GM21619 (cell line): ENCODE measurements around the gene SORT1.
"Not testable (repeated sequence)": the region's sequence is repeated elsewhere in the genome, so short reads cannot be mapped to it uniquely, and the experiment has no call there.

ENCODE experiments used
- ATAC-seq: cut with Tn5 transposase; IDR thresholded peaks from one replicate; pipeline ENCODE4 v1.9.1; 2021; ENCODE audit not compliant: unreplicated experiment

Gene SORT1

DNA sequence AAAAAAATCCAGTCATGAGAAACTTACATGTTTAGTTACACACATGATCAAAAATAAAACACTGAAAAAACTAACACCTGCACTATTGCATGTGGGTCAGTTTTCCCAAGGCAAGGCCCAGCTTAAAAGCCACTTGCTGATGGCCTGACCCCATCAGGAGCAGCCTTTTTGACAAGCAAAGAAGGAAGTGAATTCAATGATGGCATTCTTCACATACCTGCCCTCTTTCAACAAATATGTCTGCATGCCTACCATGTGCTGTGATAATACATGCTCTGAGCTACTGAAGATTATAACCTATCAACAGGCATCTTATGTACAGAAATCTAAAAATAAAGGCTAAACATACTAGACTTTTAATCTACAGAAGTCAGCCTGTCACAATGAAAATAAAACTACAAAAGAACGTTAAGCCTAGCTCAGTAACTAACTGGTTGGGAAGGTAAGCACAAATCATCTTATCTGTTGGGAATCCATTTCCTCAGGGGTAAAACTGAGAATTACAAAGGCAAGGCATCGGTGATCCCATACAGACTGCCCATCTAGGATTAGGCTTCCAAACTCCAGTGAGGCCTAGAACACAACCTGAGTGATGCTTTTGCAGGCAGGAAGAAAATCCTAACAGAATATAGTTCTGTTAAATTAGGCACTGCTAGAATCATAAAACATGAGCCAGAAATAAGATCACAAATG lies 14.5 kb downstream of the SORT1 start:
- ATAC-seq, result no peak

DNA sequence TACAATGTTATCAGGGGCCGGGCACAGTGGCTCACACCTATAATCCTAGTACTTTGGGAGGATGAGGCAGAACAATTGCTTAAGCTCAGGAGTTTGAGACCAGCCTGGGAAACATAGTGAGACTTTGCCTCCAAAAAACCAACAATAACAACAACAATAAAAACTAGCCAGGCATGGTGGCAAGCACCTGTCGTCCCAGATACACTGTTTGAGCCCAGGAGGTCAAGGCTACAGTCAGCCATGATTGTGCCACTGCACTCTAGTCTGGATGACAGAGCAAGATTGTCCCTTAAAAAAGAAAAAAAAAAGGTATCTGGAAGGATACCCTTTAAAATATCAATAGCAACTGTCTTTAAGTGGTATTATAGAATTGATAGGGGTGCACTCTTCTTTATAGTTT lies 16.1 kb downstream of the SORT1 start:
- no peak for ATAC-seq

DNA sequence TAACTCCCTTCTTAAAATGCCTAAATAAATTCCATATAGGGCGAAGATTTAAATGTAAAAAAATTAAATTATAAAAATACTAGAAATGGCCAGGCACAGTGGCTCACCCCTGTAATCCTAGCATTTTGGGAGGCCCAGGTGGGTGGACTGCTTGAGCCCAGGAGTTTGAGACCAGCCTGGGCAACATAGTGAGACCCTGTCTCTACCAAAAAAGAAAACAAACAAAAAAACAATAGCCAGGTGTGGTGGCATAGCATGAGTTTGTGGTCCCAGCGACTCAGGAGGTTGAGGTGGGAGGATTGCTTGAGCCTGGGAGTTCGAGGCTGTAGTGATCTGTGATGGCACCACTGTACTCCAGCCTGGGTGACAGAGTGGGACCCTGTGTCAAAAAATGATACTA lies 17.8 kb downstream of the SORT1 start:
- ATAC-seq, result no peak

DNA sequence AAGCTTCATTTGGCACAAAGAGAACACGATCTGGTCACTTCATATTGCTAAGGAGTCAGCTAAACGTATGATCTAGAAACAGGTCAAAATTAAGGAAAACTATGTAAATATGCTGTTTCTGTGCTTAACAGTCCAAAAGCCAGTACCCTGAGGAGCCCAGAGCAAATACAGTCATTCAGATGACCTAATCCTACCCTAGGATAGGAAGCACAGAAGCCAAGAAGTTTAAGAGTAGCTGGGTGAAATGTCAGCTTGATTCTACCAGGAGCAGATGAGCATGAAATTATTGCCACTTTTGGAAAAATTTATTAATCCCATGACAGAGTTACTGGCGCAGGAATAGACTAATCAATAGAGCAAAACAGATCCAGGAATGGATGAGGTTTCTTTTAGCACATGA lies 18.3 kb downstream of the SORT1 start:
- no peak for ATAC-seq

DNA sequence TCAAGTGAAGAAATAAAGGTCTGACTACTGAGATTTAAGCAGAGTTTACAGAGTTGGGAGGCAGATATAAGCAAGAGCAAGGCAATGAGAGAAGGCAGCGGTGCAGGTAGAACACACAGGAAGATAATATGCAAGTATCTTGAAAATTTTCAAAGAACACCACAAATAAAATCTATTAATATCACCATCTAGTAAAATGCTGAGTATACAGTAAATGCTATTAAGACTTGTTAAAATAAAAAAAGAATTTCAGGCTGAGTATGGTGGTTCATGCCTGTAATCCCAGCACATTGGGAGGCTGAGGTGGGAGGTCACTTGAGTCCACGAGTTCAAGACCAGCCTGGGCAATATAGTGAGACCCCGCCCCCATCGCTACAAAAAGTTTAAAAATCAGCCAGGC lies 20.0 kb downstream of the SORT1 start:
- ATAC-seq, result no peak

DNA sequence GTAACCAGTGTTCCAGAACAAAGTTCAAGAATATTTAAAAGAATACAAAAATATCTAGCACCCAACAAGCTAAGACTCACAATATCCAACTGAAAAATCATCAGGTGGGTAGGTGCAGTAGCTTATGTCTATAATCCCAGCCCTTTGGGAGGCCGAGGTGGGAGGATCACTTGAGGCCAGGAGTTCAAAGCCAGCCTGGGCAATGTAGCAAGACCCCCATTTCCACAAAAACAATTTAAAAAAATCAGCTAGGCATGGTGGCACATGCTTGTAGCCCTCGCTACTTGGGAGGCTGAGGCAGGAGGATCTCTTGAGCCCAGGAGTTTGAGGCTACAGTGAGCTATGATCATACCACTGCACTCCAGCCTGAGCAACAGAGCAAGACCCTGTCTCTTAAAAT lies 24.0 kb downstream of the SORT1 start:
- not testable (repeated sequence) for ATAC-seq

DNA sequence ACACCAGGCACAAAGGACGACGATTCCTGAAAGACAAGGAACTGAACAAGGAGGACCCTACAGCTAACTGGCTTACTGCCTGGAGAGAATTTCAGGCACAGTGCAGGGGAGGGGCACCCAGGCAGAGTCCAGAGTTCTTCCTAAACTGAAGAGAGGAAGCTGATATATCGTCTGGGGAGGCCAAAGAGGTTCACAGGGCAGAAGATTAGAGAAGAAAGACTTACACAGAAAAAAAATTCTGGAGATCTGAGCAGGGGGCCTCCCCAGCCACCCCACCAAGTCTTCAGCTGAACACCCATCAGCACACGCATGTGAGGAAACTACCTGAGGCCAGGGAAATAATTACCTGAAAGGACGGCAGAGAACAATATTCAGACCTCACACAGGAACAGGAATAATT lies 24.6 kb downstream of the SORT1 start:
- ATAC-seq, result no peak

DNA sequence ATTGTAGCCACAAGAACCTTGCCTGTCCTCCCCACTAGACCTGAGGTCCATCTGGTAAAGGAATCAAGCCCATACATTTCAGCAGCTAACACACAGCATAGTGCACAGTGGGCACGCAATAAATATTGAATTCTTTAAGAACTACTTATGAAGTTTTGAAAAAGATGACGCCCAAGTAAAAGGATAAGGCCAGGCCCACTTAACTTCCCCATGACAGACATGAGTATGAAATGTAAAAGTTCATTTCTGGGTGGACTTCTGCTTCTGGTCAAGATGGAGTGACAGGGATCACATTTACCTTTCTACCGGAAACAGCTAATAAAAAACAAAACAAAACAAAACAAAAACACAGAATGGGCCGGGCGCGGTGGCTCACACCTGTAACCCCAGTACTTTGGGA lies 25.4 kb downstream of the SORT1 start:
- ATAC-seq, result no peak

DNA sequence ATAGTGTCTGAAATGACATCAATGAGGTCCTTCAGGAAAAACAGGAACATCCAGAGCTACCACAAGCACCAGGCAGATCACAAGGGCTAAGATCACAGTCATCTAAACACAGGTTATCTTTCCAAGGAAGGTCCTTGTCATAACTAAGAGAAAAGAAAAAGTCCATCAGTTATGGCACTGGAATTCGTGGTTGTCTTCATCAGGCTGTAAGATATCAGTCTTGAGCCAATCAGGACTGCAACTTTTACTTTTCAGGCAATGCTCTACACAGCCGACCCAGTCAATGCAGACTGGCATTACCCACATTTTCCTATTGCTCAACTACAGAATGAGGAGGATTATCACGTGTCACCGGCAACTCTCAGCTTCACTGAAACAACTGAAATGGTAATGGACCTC lies 26.4 kb downstream of the SORT1 start:
- ATAC-seq, result no peak

DNA sequence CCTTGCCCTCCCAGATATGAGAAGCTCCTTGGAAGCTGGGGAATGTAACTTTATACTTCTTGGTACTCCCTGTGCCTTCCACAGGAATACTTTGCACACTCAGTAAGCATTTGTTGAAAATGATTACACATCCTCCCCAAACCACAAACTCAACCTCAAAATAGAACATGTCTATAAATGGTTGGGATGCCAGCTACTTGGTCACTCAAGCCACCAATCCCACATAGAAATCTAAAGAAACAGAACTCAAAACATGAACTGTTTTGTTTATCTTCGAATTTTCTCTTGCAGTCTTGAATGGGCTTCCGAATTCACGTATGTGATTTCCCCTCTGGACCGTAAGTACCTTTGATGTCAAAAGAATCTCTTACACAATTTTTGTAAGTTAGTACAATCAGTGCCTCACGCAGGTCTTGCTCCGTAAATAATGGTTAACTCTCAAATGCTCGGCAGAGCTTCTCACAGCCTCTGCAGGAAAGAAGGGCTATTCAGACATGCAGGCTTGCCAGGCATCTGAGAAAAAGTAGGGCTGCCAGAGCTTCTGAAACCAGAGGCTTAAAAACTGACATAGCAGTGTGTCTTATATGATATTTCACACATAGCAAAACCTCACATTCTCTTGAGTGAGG lies 26.9 kb downstream of the SORT1 start:
- ATAC-seq, result no peak

DNA sequence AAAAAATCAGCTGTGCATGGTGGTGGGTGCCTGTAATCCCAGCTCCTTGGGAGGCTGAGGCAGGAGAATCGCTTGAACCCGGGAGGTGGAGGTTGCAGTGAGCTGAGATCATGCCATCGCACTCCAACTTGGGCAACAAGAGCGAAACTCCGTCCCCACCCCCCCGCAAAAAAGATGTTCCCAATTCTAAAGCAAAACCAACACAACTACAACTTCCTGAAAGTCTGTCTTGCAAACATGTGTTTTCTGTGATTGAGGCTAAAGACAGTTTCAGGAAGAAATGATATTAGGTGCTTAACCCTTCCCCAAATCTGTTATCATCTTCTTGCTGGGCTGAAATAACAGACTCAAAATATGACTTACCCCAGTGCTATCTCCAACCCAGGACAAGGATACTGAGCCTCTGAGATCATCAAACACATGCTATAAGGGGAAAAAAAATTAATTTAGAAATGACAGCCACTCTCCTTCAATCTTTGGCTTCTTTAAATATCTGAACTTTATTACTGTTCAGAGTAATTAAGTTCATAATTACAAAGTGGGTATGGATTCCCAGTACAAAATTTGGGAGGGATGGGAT lies 28.5 kb downstream of the SORT1 start:
- ATAC-seq, result no peak

DNA sequence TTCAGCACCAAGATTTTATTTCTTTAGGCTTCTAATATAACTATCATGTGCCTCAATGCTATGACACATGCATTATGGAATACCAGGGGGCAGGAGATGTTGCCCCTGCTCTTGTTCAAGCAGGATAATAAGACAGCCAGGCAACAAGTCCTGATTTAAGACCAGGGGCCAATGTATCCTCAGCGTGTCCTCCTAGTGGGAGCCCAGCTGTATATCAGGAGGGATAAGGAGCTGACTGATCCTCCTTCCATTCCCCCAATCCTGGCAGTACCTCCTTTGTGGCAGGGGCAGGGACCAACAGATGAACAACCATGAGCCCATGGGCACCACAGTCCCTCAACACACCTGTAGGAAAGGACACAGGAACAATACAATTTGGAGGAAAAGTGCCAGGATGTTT lies 29.3 kb downstream of the SORT1 start:
- no peak for ATAC-seq

DNA sequence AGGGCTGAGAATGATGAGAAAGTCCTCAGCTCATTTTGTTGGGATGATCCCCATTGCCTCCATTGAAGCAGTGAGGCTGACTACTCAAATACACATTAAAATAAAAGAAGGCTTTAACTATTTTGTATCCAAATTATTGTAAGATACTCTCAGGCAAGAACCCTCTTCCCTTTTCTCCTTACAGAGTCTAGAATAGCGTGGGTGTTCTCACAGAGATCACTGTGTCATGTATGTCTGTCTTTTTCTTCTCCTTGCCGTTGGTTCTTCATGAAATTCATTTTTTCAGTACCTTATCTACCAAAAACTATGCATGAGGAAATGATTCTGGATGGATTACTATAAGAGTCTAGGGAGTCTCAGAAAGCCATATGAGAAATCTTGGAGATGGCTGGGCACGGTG lies 30.1 kb downstream of the SORT1 start:
- ATAC-seq, result no peak

DNA sequence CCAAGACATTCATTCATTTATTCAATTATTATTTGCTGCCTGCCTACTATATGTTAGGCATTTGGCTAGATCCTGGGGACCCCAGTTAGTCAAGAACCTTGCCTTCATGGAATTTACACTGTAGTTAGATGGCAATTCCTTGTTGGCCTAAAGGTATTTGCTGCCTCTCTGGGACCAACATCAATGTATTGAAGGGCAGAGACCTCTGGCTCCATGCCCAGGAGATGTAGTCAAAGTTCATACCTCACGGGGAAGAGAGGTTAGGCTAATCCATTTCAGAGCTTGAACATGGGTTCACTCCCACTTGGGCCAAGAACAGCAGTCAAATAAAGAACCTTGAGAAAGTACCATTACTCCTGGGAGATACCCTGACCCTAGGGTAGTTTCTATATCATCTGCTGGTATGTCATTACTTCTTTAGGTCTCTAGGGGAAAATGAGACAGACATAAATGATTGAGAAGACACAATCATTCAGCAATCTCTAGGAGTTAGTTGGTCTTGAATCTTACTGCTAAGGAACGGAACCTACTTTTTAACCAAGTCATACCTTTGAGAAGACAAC lies 32.0 kb downstream of the SORT1 start:
- no peak for ATAC-seq

DNA sequence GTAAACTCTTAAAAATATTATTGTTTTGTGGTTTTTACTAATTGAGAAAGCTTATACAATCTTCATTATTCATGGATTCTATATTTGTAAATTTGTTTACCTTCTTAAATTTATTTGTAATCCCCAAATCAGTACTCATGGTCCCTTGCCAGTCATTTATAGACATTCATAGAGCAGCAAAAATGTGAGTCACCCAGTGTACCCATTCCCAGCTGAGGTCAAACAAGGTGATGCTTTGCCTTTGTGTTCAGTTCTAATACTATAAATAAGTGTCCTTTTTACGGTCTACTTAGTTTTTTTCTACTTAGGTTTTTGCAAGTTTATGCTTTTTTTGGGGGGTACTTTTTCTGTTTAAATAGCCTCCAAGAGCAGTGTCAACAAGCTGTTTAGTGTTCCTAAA lies 36.1 kb downstream of the SORT1 start:
- no peak for ATAC-seq

DNA sequence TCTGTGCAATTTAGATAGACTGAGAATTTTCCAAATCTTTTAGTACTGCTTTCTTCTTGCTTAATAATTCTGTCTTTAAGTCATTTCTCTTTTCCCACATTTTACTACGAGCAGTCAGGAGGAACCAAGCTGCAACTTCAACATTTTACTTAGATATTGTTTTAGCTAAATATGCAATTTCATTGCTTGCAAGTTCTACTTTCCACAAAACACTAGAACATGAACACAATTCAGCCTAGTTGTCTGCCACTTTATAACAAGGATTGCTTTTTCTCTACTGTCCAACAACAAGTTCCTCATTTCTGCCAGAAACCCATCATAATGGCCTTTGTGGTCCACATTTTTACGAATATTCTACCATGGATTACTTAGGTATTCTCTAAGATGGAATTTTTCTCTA lies 36.6 kb downstream of the SORT1 start:
- no peak for ATAC-seq

DNA sequence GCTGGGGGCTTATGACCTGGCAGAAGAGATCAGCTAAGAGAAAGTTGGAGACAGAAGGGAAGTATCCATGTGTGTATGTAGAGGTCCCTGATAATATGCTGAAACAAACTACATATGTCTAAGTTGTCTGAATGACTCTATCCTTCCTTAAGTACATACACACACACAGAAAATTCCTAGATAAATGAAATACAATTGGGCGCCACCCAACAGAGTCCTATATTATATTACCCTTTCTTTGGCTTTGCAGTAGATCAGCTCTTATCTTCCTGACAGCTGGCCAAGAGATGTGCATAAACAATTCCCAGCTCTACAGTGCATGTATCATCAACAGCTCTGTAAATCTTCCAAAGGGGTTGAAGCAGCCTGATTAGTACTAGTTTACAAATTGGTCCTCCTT lies 40.1 kb downstream of the SORT1 start:
- no peak for ATAC-seq

DNA sequence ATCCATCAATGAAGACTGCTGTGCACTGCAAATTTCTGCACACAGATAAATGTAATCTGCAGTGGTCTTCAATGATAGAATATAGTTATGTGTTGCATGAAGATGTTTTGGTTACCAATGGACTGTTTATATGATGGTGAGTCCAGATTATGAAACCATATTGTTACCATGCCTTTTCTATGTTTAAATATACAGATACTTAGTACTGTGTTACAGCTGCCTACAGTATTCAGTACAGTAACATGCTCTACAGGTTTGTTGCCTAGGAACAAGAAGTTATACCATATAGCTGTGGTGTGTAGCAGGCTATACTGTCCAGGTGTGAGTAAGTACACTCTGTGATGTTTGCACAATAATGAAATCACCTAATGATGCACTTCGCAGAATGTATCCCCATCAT lies 40.8 kb downstream of the SORT1 start:
- no peak for ATAC-seq

DNA sequence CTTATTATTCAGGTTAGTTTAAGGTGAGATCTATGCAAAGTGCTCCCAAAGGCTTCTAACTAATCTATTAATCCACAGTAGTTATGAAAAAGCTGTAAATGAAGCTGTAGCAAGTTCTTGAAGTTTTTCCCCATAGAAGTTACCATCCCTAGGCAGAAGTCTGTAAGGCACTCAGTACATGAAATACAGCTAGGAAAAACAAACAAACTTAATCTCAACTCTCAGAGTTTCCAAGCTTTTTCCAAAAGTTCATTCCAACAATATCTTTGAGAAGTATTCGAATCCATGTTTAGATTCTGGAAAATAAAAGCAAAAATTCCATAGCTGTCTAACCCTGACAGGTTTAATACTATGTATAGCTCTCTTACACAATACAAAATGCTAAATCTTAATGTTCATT lies 41.2 kb downstream of the SORT1 start:
- ATAC-seq, result no peak

DNA sequence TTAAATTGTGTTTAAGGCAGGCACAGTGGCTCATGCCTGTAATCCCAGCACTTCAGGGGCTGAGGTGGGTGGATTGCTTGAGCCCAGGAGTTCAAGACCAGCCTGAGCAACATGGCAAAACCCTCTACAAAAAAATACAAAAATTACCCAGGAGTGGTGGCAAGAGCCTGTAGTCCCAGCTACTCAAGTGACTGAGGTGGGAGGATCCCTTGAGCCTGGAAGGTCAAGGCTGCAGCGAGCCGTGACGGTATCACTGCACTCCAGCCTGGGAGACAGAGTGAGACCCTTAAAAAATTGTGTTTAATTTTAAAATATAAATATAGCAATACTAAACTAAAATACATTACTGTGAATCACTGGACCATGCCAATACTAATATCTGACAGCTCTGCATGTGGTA lies 42.8 kb downstream of the SORT1 start:
- no peak for ATAC-seq

DNA sequence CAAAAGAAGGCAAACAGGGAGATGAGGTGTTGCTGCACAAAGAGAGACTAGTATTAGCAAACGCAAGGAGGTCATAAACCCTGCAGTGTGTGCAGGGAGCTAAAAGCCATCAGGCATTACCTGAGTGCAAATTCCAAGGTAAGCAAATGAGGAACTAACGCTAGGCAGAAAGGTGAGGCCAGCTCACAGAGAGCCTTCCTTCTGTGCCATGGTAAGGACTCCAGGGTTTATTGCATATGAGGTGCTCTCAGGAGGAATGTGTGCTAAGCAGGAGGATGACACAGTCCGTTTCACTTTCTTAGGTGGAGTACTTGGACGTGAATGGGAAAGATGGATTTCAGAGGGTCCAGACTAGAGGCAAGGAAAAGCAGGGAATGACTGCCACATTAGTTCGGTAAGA lies 46.3 kb downstream of the SORT1 start:
- no peak for ATAC-seq

DNA sequence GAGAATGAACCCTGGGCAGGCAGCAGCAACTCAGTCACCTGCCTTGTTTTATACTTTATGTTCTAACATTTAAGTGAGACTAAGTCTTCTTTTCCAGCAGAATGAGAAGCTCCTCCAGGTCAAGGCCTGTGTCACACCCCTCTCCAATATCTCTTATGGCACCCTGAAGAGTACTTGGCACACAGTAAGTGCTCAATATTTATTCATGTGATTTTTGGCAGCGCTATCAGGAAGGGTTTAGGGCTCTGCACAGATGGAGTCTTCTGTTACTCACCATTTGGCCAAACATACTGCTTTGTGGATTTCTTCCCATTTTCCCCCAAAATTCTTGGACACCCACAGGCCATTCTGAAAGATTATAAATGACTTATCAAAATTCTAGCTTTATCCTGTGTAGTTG lies 47.1 kb downstream of the SORT1 start:
- ATAC-seq, result no peak
